ENCODE results near the gene NAV3.

GRCh38 chr12:77999074-77999715 is 168.5 kb downstream of the NAV3 start:
- TF ChIP-seq CTCF (conservative IDR thresholded peaks at IDR 0.05; ENCODE audit: low read depth in 2 of 2) (no peak), EZH2phosphoT487 (IDR thresholded peaks at IDR 0.05; ENCODE audit: unreplicated experiment) (no peak), CREB1 (CRISPR knock-in tag; IDR thresholded peaks at IDR 0.05; ENCODE audit: low read depth) (no peak), POLR2AphosphoS5 (IDR thresholded peaks at IDR 0.05; ENCODE audit: low read depth) (no peak), ETS1 (IDR thresholded peaks at IDR 0.05) (no peak), ZNF331 (CRISPR knock-in tag; IDR thresholded peaks at IDR 0.05; ENCODE audit: low read depth) (no peak)
- TF ChIP-seq, protein P1, sequence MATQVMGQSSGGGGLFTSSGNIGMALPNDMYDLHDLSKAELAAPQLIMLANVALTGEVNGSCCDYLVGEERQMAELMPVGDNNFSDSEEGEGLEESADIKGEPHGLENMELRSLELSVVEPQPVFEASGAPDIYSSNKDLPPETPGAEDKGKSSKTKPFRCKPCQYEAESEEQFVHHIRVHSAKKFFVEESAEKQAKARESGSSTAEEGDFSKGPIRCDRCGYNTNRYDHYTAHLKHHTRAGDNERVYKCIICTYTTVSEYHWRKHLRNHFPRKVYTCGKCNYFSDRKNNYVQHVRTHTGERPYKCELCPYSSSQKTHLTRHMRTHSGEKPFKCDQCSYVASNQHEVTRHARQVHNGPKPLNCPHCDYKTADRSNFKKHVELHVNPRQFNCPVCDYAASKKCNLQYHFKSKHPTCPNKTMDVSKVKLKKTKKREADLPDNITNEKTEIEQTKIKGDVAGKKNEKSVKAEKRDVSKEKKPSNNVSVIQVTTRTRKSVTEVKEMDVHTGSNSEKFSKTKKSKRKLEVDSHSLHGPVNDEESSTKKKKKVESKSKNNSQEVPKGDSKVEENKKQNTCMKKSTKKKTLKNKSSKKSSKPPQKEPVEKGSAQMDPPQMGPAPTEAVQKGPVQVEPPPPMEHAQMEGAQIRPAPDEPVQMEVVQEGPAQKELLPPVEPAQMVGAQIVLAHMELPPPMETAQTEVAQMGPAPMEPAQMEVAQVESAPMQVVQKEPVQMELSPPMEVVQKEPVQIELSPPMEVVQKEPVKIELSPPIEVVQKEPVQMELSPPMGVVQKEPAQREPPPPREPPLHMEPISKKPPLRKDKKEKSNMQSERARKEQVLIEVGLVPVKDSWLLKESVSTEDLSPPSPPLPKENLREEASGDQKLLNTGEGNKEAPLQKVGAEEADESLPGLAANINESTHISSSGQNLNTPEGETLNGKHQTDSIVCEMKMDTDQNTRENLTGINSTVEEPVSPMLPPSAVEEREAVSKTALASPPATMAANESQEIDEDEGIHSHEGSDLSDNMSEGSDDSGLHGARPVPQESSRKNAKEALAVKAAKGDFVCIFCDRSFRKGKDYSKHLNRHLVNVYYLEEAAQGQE (IDR thresholded peaks at IDR 0.05; ENCODE audit: unreplicated experiment): no peak
